ENCODE data around the gene SYT15. TPM values are rescaled to one million over a fixed set of nuclear protein-coding genes. Genes with fewer than 3 reads are reported as not detected.
"Not testable (repeated sequence)": the region's sequence is repeated elsewhere in the genome, so short reads cannot be mapped to it uniquely, and the experiment has no call there.

The SYT15 gene
- total and polyA plus RNA-seq, 2 of the 4 experiments (the other 2 are of a cell fraction), result 0.54 to 0.68 TPM

DNA sequence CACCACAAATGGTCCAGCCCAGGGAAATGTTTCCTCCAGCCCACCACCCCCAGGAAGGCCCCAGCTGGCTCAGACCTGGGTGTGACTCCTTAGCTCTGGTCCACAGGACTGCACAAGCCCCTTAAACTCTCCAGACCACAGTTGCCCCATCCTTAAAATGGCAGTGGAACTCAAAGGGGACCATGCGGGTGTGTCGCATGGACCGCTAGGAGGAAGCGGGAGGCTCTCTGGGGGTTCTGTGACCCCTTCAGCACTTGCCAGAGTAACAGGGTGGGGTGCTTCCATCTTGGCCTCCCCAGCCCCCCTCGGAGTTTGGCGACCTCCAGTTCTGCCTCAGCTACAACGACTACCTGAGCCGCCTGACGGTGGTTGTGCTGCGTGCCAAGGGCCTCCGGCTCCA, 5.3 kb downstream of the SYT15 start:
- H3K27me3 ChIP-seq (ENCODE audit: control insufficient read depth, insufficient read depth, low read length); H3K9me1 ChIP-seq (ENCODE audit: insufficient read depth, low read length); H4K20me1 ChIP-seq (ENCODE audit: insufficient read depth, low read length); H2BK15ac ChIP-seq (ENCODE audit: low read depth, low read length); H3K23ac ChIP-seq (ENCODE audit: low read depth, low read length); H4K91ac ChIP-seq (ENCODE audit: insufficient read depth, low read depth, low read length); H3K18ac ChIP-seq (ENCODE audit: low read depth, low read length); H4K8ac ChIP-seq (ENCODE audit: low read depth in 2 of 2, low read length in 2 of 2); H3K4me3 ChIP-seq (ENCODE audit: insufficient read depth, low read depth, low read length); H3K4me2 ChIP-seq (ENCODE audit: low read depth, low read length); H3K79me1 ChIP-seq (ENCODE audit: low read depth in 1 of 2, low read length in 2 of 2); H3K36me3 ChIP-seq (ENCODE audit: control insufficient read depth, insufficient read depth, low read length); DNase-seq; POLR2A ChIA-PET (ENCODE audit: unreplicated experiment); H2AFZ ChIP-seq (replicated peaks; ENCODE audit: low read length, poor library complexity); dilution Hi-C loops (cut with HindIII; ENCODE audit: low sequenced_read_pairs, unreplicated experiment); BruUV-seq (replicated peaks); H3K4me1 ChIP-seq (ENCODE audit: control insufficient read depth, insufficient read depth, low read length); H3K14ac ChIP-seq (replicated peaks; ENCODE audit: low read depth, low read length); in situ Hi-C loops (cut with MboI; ENCODE audit: low sequenced_read_pairs); H3K9ac ChIP-seq (ENCODE audit: low read depth, low read length); H2BK120ac ChIP-seq (ENCODE audit: low read depth, low read length); intact Hi-C loops (cut with micrococcal nuclease); H3K56ac ChIP-seq (ENCODE audit: extremely low read depth, insufficient read depth, low read length); H2BK5ac ChIP-seq (ENCODE audit: low read depth, low read length, poor library complexity, severe bottlenecking); H2AK5ac ChIP-seq (ENCODE audit: low read depth, low read length); H3K4ac ChIP-seq (ENCODE audit: low read depth, low read length); H4K5ac ChIP-seq (ENCODE audit: low read depth, low read length); ATAC-seq (ENCODE audit: low read depth); H3K9me3 ChIP-seq (ENCODE audit: control insufficient read depth, insufficient read depth, low read length); H2AK9ac ChIP-seq (replicated peaks; ENCODE audit: low read depth, low read length, poor library complexity); CTCF ChIA-PET; H2BK20ac ChIP-seq (ENCODE audit: low read depth, low read length); H3K27ac ChIP-seq (ENCODE audit: insufficient read depth, low read length): not testable (repeated sequence)
- no CpG with 5 or more reads among the region's 11 CpGs for WGBS, 2 experiments (ENCODE audit: extremely low coverage in 2 of 2, insufficient read length in 1 of 2)

DNA sequence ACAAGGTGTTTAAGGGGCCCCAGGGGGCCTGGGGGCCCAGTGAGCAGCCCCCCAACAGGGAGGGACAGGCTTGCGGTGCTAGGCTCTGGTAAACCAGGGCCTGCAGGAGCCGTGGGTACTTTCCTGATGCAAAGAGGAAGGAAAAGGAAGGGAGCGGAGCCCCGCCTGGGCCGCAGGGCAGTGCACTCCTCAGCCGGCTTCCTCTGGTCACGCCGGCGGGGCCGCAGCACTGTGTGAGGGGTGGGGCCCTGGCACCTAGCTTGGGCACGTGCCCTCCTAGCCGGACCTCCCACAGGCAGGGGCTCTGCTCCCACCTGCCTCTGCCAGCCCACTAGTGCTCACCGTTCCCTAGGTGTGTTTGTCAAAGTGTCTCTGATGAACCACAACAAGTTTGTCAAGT, 6.3 kb downstream of the SYT15 start:
- CTCF ChIA-PET; H4K8ac ChIP-seq (ENCODE audit: low read depth in 2 of 2, low read length in 2 of 2); H2AK9ac ChIP-seq (replicated peaks; ENCODE audit: low read depth, low read length, poor library complexity); H3K23ac ChIP-seq (ENCODE audit: low read depth, low read length); H2BK5ac ChIP-seq (ENCODE audit: low read depth, low read length, poor library complexity, severe bottlenecking); H3K79me1 ChIP-seq (ENCODE audit: low read depth in 1 of 2, low read length in 2 of 2); H2AK5ac ChIP-seq (ENCODE audit: low read depth, low read length); H3K27ac ChIP-seq (ENCODE audit: insufficient read depth, low read length); DNase-seq; H3K4me2 ChIP-seq (ENCODE audit: low read depth, low read length); H3K4ac ChIP-seq (ENCODE audit: low read depth, low read length); intact Hi-C loops (cut with micrococcal nuclease); H3K27me3 ChIP-seq (ENCODE audit: control insufficient read depth, insufficient read depth, low read length); H4K5ac ChIP-seq (ENCODE audit: low read depth, low read length); H3K18ac ChIP-seq (ENCODE audit: low read depth, low read length); H3K9me1 ChIP-seq (ENCODE audit: insufficient read depth, low read length); in situ Hi-C loops (cut with MboI; ENCODE audit: low sequenced_read_pairs); H4K20me1 ChIP-seq (ENCODE audit: insufficient read depth, low read length); H2BK120ac ChIP-seq (ENCODE audit: low read depth, low read length); H3K36me3 ChIP-seq (ENCODE audit: control insufficient read depth, insufficient read depth, low read length); H2BK20ac ChIP-seq (ENCODE audit: low read depth, low read length); H3K56ac ChIP-seq (ENCODE audit: extremely low read depth, insufficient read depth, low read length); H2BK15ac ChIP-seq (ENCODE audit: low read depth, low read length); ATAC-seq (ENCODE audit: low read depth); H4K91ac ChIP-seq (ENCODE audit: insufficient read depth, low read depth, low read length); H3K4me1 ChIP-seq (ENCODE audit: control insufficient read depth, insufficient read depth, low read length); POLR2A ChIA-PET (ENCODE audit: unreplicated experiment); H3K9me3 ChIP-seq (ENCODE audit: control insufficient read depth, insufficient read depth, low read length); H3K4me3 ChIP-seq (ENCODE audit: insufficient read depth, low read depth, low read length); H2AFZ ChIP-seq (replicated peaks; ENCODE audit: low read length, poor library complexity); dilution Hi-C loops (cut with HindIII; ENCODE audit: low sequenced_read_pairs, unreplicated experiment); H3K14ac ChIP-seq (replicated peaks; ENCODE audit: low read depth, low read length); BruUV-seq (replicated peaks); H3K9ac ChIP-seq (ENCODE audit: low read depth, low read length): not testable (repeated sequence)
- WGBS, 2 experiments (ENCODE audit: extremely low coverage in 2 of 2, insufficient read length in 1 of 2), result no CpG with 5 or more reads among the region's 13 CpGs

Measured in IMR-90 (cell line).